HG03575 (cell line): ENCODE measurements around the gene IRAK2.

Source experiments
- ATAC-seq: cut with Tn5 transposase; IDR thresholded peaks from one replicate; pipeline ENCODE4 v1.9.1; 2021; ENCODE audit not compliant: unreplicated experiment, insufficient number of reproducible peaks, low FRiP score; ENCODE audit errors: extremely low read depth

IRAK2 gene

GRCh38 chr3:10213156-10213792 lies 48.6 kb downstream of the IRAK2 start:
- ATAC-seq = no peak

GRCh38 chr3:10215578-10216368 lies 51.1 kb downstream of the IRAK2 start:
- ATAC-seq = no peak

- ATAC-seq = no peak
Measured at GRCh38 chr3:10217359-10217758, 52.6 kb downstream of the IRAK2 start.

- no peak for ATAC-seq
Measured at GRCh38 chr3:10219737-10220136, 55.0 kb downstream of the IRAK2 start.

- ATAC-seq = no peak
Measured at GRCh38 chr3:10223676-10224639, 59.2 kb downstream of the IRAK2 start.

GRCh38 chr3:10224794-10225665 lies 60.3 kb downstream of the IRAK2 start:
- ATAC-seq = no peak

GRCh38 chr3:10226293-10226692 lies 61.6 kb downstream of the IRAK2 start:
- no peak for ATAC-seq

- ATAC-seq = no peak
Measured at GRCh38 chr3:10228248-10228950, 63.7 kb downstream of the IRAK2 start.

GRCh38 chr3:10229576-10229975 lies 64.9 kb downstream of the IRAK2 start:
- ATAC-seq = no peak

- ATAC-seq = no peak
Measured at GRCh38 chr3:10232137-10232536, 67.4 kb downstream of the IRAK2 start.

- ATAC-seq = no peak
Measured at GRCh38 chr3:10233988-10234387, 69.3 kb downstream of the IRAK2 start.

GRCh38 chr3:10234526-10235230 lies 70.0 kb downstream of the IRAK2 start:
- ATAC-seq = no peak

GRCh38 chr3:10235551-10235950 lies 70.8 kb downstream of the IRAK2 start:
- ATAC-seq = no peak

- no peak for ATAC-seq
Measured at GRCh38 chr3:10238345-10239183, 73.8 kb downstream of the IRAK2 start.

GRCh38 chr3:10240799-10241198 lies 76.1 kb downstream of the IRAK2 start:
- ATAC-seq = no peak

- no peak for ATAC-seq
Measured at GRCh38 chr3:10242182-10243065, 77.7 kb downstream of the IRAK2 start.
